ENCODE results near the gene PRCC. TPM values are rescaled to one million over a fixed set of nuclear protein-coding genes. Genes with fewer than 3 reads are reported as not detected.
"Not testable (repeated sequence)": the region's sequence is repeated elsewhere in the genome, so short reads cannot be mapped to it uniquely, and the experiment has no call there.

Gene PRCC
- total RNA-seq, 4 donors from 2014 or later: 25.1 to 44.6 (median 30.8) TPM

GRCh38 chr1:156754219-156754618, 13.1 kb upstream of the PRCC start:
- H3K4me1 ChIP-seq: peaks cover 0 to 48% (median 20%) of the 10 kb centered on the region in 4 donors
- 70 to 80% methylated on average over 8 of the region's 8 CpGs for WGBS, 2 donors

GRCh38 chr1:156755527-156755950, 11.8 kb upstream of the PRCC start:
- Histone ChIP-seq H3K36me3 (no peaks in the 10 kb centered on the region), H3K9me3 (no peaks in the 10 kb centered on the region), H3K4me3 (no peak overlapping the region), H3K4me1 (peaks cover 0 to 35% (median 8%) of the 10 kb centered on the region in 4 donors), H3K27ac (no peak overlapping the region), H3K27me3 (no peaks in the 10 kb centered on the region)
- TF ChIP-seq EP300 (IDR thresholded peaks at IDR 0.05): no peak
- TF ChIP-seq, protein P1, sequence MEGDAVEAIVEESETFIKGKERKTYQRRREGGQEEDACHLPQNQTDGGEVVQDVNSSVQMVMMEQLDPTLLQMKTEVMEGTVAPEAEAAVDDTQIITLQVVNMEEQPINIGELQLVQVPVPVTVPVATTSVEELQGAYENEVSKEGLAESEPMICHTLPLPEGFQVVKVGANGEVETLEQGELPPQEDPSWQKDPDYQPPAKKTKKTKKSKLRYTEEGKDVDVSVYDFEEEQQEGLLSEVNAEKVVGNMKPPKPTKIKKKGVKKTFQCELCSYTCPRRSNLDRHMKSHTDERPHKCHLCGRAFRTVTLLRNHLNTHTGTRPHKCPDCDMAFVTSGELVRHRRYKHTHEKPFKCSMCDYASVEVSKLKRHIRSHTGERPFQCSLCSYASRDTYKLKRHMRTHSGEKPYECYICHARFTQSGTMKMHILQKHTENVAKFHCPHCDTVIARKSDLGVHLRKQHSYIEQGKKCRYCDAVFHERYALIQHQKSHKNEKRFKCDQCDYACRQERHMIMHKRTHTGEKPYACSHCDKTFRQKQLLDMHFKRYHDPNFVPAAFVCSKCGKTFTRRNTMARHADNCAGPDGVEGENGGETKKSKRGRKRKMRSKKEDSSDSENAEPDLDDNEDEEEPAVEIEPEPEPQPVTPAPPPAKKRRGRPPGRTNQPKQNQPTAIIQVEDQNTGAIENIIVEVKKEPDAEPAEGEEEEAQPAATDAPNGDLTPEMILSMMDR (IDR thresholded peaks at IDR 0.05): no peak
- no peak for TF ChIP-seq POLR2A (IDR thresholded peaks at IDR 0.05)
- WGBS, 2 donors: 47 to 48% methylated on average over 5 of the region's 5 CpGs
- DNase-seq (ENCODE audit: low spot score in 2 of 2): no peak

More at GRCh38 chr1:156754219-156754618, 13.1 kb upstream of the PRCC start:
- Histone ChIP-seq H3K27ac (no peak overlapping the region), H3K27me3 (no peaks in the 10 kb centered on the region), H3K4me3 (no peak overlapping the region), H3K9me3 (no peaks in the 10 kb centered on the region), H3K36me3 (no peaks in the 10 kb centered on the region)
- DNase-seq (ENCODE audit: low spot score in 2 of 2): no peak
- TF ChIP-seq POLR2A (IDR thresholded peaks at IDR 0.05): no peak
- TF ChIP-seq EP300 (IDR thresholded peaks at IDR 0.05): no peak
- TF ChIP-seq, protein P1 (IDR thresholded peaks at IDR 0.05): no peak

- H3K36me3 ChIP-seq: no peaks in the 10 kb centered on the region
- DNase-seq (ENCODE audit: low spot score in 2 of 2): no peak
- no peak overlapping the region for H3K27ac ChIP-seq
- no peak overlapping the region for H3K4me3 ChIP-seq
- H3K4me1 ChIP-seq: peaks cover 0 to 35% (median 8%) of the 10 kb centered on the region in 4 donors
- 94 to 96% methylated on average over 1 of the region's 1 CpG for WGBS, 2 donors
- H3K27me3 ChIP-seq: no peaks in the 10 kb centered on the region
- no peaks in the 10 kb centered on the region for H3K9me3 ChIP-seq
- TF ChIP-seq EP300 (IDR thresholded peaks at IDR 0.05) (no peak), POLR2A (IDR thresholded peaks at IDR 0.05) (no peak)
- TF ChIP-seq, protein P1 (IDR thresholded peaks at IDR 0.05): no peak
These were observed 11.0 kb upstream of the PRCC start for GRCh38 chr1:156756355-156756754.

DNA sequence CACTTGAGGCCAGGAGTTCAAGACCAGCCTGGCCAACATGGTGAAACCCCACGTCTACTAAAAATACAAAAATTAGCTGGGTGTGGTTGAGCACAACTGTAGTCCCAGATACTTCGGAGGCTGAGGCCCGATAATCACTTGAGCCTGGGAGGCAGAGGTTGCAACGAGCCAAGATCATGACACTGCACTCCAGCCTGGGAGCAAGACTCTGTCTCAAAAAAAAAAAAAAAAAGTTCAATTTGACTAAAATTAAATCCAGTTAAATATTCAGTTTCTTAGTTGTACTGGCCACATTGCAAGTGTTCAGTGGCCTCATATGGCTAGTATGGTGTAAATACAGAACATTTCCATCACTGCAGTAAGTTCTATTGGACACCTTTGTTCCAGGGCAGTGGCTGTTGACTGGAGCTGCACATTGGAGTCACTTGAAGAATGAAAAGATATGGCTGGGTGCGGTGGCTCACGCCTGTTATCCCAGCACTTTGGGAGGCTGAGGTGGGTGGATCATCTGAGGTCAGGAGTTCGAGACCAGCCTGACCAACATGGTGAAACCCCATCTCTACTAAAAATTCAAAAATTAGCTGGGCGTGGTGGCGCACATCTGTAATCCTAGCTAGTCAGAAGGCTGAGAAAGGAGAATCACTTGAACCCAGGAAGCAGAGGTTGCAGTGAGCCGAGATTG, 9.6 kb upstream of the PRCC start:
- not testable (repeated sequence) for DNase-seq (ENCODE audit: low spot score in 2 of 2); H3K27me3 ChIP-seq; H3K36me3 ChIP-seq; H3K4me3 ChIP-seq; H3K27ac ChIP-seq; H3K9me3 ChIP-seq
- peaks cover 0 to 30% (median 7%) of the 10 kb centered on the region in 4 donors for H3K4me1 ChIP-seq
- 91 to 95% methylated on average over 10 of the region's 10 CpGs for WGBS, 2 donors

DNA sequence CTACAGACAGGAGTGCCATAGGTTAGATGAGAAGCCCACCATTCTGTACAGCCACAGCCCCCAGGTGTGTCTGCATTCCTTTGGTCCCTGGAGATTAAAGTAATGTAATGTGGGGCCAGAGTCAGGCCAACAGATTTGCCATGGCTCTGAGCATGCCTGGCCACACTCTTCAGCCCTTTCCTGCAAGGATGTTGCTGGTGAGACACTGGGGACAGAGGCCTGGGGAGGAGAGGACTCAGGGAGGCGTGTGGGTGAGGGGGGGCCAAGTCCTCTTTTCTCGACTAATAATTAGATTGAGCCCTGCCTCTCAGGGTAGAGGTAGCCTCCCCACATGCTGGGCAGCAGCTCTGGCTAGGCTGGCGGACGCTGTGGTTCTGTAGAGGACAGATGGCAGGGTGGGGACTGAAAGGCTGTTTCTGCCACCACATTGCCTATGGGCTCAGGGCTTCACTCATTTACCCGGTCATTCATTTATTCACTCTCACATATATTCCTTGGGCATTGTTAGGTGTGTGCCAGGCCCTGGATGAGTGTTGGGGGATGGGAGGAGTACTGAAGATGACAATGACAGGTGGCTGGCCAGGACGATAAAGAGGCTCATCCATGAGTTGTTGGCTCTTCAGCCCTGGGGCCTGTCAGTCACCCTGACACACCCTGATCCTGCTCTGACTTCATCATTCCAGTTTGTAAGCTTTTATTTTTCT, 7.1 kb upstream of the PRCC start:
- Histone ChIP-seq H3K9me3 (no peaks in the 10 kb centered on the region), H3K27ac (no peak overlapping the region), H3K4me3 (no peak overlapping the region), H3K4me1 (peaks cover 0 to 8% (median 0%) of the 10 kb centered on the region in 4 donors), H3K27me3 (no peaks in the 10 kb centered on the region), H3K36me3 (no peaks in the 10 kb centered on the region)
- no peak for DNase-seq (ENCODE audit: low spot score in 2 of 2)
- TF ChIP-seq EP300 (IDR thresholded peaks at IDR 0.05) (no peak), POLR2A (IDR thresholded peaks at IDR 0.05) (no peak)
- TF ChIP-seq, protein P1 (IDR thresholded peaks at IDR 0.05): no peak
- 55 to 71% methylated on average over 6 of the region's 6 CpGs for WGBS, 2 donors
